Measurements from ENCODE around the gene PXDN.
"Not testable (repeated sequence)": the region's sequence is repeated elsewhere in the genome, so short reads cannot be mapped to it uniquely, and the experiment has no call there.

Gene PXDN

DNA sequence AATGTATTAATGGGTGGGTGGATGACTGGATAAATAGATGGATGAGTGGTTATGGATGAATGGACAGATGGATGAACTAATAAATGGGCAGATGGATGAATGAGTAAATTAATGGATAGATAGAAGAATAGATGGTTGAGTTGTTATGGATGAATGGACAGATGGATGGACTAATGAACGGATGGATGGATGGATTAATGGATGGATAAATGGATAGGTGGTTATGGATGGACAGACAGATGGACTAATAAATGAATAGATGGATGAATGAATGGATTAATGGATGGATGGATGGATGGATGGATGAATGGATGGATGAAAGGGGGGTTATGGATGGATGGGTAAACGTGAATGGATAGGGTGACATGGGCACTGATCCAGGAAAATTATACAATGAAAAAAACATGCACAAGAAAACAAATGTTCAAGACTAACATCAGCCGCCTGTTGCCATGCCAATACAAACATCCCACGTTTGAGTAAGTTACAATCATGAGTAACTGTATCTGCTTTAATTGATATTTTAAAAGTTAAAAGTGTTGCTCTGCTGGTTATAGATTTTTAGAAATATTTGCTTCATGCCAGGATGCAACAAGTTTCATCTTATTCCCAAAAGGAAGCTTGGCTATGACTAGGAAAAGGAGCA, 20.8 kb downstream of the PXDN start:
- no peak for DNase-seq (ENCODE audit: low read depth)

DNA sequence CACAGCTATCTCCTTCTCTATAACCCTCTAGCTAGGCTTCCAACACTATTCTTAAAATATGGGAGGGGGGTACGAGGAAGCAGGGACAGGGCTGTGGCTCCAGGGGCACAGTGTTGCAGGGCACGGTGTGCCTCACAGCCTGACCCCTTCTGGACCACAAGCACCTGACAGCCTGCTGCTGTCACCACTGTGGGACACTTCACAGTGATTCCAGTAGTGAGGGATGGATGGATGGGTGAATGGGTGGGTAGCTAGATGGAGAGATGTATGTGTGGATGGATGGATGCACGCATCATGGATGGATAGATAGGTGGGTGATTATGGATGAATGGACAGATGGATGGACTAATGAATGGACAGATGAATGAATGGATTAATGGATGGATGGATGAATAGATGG, 21.6 kb downstream of the PXDN start:
- DNase-seq (ENCODE audit: low read depth): no peak

DNA sequence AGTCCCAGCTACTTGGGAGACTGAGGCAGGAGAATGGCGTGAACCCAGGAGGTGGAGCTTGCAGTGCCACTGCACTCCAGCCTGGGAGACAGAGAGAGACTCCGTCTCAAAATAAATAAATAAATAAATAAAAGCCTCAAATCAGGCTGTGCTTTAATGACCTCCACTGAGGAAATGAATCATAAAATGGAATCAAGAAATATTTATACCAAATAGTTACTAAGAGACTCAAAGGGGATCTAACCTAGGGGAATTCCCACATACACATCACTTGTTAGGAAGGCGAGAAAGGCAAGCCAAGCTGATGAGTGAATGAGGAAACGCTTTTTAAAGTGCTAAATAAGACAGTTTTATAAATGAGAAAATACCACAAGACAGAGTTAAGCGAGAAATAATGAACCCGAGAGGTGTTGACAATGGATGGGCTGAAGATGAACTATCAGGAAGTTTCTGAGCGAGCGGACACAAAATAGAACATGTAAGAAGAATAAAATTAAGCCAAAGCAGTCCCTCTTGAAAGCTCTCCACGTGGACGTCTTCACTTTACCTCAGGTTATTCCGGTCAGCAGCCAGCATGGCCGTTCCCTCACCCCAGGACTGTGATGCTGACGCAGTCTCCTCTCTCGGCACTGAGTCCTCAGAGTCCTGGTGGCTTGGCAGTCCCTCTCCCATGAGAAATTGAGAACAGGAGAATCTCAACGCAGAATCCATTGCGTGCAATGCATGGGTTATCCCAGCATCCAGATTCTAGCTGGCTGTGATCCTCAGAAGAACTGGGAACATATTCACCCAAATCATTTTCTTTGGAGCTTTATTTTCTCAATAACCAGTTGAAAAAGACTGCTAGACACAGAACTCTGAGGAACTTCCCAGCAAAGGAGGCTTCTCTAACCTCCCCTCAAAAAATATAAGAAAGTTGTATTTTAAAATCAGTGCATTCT, 22.3 kb downstream of the PXDN start:
- no peak for DNase-seq (ENCODE audit: low read depth)

DNA sequence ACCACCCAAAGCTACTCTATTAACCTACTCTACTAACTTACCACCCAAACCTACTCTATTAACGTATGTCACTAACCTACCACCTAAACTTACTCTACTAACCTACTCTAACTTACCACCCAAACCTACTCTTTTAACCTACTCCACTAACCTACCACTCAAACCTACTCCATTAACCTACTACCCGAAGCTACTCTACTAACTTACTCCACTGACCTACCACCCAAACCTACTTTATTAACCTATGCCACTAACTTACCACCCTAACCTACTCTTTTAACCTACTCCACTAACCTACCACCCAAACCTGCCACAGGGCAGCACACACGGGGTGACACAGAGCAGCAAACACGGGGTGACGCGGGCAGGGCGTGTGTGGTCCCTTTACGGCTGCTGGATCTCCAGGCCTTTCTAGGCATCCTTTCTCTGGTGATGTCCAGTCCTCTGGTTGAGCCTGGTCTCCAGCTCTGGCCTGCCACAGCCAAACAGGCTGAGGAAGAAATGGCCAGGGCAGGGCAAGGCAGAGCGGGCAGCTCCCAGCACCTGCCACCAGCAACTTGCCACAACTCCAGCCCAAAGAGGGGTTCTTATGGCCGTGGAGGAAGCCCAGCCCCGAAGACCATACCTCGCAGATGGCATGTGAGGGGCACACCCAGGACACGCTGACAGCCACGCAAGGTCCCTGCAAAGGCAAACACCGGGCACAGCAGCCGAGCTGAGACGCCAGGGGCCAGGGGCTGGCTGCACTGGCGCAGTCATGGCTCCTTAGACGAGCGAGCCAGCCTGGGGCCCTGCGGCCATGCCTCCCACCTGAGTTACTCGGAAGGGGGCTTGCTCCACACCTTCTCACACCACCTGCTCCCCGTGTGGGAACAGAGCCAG, 25.7 kb downstream of the PXDN start:
- no peak for DNase-seq (ENCODE audit: low read depth)

DNA sequence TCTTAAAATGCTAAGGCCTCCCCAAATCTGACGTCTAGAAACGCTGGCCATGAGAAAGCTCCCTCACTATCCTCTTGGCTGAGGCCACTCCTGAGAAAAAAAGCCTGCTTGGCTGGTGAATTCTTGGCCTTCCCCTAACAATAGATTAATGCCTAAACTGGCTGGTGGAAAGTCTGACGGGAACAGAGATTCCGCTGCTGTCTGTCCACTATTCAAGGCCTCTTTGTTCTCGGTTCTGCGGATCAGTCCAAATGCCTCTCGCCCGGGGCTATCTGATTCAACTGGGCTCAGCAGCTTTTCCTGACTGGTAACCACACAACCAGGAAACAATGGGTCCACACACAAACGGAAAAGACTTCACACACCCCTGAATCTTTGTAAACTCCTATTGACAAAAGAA, 27.2 kb downstream of the PXDN start:
- DNase-seq (ENCODE audit: low read depth): no peak

DNA sequence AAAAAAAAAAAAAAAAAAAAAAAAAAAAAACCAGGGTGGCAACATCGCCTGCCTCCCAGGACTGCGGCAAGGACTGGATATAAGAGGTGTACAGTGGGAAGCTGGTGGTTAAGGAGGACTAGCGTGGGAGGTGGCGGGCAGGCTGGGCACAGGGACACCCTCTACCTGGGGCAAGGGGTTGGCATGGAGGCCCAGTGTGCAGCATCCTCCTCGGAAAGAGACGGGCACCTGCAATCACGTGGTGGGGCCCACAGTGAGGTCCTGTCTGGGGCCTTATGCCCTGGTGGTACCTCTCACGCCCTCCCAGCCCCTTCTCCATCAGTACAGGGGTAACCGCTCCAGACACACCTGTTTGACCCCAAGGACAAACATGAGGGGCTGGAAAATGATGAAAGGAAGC, 27.9 kb downstream of the PXDN start:
- no peak for DNase-seq (ENCODE audit: low read depth)

DNA sequence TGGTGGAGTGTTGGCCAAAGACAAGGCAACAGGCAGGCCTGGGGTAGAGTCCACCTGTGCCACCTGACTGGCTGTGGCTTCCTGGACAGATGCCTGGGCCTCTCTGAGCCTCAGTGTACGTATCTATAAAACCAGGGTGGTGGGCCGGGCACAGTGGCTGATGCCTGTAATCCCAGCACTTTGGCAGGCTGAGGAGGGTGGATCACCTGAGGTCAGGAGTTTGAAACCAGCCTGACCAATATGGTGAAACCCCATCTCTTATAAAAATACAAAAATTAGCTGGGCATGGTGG, 28.4 kb downstream of the PXDN start:
- not testable (repeated sequence) for DNase-seq (ENCODE audit: low read depth)

DNA sequence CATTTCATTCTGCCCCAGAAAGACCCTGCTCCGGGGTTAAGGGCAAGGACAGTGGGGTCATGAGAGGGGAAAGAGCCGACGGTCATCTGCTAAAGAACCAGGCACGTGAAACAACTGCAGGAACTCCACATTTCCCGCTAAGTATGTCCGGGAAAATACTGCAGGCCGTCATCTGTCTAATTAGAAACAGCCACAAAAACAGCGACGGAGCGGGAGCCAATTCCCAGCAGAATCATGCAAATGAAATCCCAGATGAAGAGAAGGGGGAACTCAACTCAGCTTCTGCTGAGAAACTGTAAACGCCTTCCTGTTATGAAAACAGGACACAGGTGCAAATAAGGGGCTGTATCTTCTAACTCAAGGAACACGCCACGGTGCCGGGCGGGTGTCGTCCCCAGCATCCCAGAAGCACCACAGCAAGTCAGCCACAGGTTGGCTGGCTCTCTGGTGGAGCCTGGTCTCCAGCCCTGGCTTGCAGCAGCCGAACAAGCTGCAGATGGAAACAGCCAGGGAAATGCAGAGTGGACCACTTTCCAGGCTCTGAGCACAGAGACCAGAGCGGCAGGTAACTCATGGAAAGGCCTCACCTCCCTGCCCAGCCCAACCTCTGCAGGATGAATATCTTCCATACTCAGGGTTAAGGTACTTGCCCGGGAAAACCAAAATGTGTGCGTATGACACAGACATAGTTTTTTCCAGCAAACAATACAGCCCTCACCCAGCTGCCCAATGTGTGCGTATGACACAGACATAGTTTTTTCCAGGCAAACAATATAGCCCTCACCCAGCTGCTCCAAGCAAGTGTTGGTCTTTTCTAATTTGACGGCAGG, 28.9 kb downstream of the PXDN start:
- DNase-seq (ENCODE audit: low read depth): no peak

DNA sequence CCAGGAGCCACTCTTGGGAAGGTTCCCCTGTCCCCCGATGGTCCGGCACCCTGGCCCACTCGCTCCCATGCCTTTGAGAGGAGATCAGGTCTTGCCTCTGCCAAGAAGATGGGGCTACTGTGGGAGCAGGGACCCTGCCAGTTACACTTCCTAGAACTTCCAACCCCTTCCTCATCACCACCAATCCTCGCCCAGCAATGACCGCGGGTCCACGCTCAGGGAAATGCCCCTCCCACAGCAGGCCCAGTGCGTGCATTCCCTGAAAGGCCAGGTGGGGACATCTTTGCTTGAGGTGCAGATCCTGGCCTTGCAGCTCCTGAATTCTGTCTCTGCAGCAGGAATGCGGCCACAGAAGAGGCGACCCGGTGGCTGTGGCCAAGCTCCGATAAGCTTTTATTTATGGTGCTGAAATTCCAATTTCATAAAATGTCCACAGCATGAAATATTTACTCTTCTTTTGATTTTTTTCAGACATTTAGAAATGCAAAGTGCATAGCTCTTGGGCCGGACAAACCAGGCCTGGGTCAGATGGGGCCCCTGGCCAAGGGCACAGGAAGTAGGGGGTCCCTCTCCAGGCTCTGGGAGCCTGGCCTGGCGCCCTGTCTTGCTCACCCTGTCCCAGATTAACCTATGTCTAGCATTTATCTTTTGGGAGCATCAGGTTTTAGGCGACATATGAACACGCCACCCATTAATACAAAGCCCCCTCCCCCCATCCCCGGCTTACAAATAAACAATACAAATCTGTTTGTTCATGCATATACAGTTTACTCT, 29.8 kb downstream of the PXDN start:
- no peak for DNase-seq (ENCODE audit: low read depth)

DNA sequence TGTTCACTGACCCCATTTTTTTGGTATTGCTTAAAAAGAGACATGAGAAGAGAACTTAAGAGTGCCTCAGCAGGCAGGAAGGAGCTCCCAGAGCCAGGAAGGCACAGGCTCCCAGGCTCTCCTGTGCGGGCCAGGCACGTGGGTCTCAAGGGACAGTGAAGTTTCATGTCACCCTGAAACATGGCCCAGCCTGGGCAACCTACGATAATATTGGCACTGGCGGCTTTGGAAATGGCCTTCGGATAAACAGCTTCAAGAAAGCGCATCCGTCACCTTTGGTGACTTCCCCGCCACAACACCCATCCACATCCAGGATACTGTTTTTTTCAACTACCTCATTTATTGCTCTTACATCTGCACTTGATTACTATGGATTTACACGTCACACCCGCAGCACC, 30.5 kb downstream of the PXDN start:
- no peak for DNase-seq (ENCODE audit: low read depth)

DNA sequence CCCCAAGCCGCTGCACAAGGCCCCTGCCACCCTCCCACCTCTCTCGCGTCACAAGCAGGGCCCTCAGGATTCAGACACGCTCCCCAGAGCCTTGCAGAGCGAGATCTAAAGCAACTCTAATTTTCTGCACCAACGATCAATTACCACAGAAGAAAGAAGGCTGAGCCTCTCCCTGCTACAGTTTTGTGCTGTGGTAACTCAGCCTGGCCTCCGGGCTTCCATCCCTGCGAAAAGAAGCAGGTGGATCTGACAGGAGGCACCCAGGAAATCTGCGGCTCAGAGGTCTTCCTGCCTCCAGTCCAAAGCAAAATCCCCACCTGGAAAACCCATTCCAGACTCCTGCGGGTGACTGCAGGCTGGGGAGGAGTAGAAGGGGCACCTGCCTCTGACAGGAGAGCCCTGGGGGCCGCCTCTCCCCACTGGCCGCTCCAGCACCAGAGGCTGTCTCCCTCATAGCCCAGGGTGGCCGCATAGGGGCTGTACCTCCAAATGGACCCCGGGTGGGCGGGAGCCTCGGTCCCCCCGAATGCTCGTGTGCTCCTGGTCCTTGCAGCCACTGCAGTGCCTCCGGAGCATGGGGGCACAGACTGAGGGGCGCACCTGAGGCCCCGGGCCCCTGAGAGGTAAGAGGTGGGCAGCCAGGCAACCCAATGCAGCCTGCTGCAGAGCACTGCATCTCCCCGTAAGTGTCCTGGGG, 31.0 kb downstream of the PXDN start:
- no peak for DNase-seq (ENCODE audit: low read depth)

DNA sequence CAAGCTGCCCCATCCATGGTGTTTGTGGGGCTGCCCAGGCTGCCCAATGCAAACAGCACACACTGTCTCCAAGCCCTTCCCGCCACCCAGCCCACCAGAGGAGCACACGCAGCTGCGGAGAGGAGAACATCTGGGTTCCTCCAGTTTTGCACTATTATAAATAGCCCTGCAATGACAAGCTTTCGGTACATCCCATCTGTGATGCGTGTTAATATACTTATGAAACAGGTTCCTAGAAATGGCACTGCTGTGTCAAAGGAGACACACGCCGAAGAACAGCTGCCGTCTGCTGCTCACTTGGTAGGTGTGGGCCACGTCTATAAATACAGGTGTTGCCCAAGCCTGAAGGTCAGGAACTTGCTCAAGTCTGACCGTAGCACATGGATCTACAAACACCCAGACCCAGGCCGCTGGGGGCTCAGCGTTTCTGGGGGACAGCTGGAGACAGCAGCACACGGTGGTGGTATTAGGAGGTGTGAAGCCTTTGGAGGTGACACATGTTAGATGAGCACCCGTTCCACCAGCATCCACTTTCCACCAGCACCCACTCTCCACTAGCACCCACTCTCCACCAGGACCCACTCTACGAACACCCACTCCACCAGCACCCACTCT, 34.3 kb downstream of the PXDN start:
- no peak for DNase-seq (ENCODE audit: low read depth)

DNA sequence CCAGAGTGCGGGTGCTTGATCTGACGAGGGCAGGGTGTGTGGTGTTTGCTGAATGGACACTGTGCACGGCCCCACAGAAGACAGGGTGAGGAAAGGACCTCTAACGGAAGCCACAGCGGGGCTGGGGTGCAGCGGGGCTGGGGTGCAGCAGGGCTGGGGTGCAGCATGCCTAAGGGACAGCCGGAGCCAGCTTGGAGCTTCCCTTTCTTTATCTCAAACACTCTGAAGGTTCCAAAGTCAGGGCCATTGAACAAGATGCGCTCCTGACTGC, 35.0 kb downstream of the PXDN start:
- no peak for DNase-seq (ENCODE audit: low read depth)

DNA sequence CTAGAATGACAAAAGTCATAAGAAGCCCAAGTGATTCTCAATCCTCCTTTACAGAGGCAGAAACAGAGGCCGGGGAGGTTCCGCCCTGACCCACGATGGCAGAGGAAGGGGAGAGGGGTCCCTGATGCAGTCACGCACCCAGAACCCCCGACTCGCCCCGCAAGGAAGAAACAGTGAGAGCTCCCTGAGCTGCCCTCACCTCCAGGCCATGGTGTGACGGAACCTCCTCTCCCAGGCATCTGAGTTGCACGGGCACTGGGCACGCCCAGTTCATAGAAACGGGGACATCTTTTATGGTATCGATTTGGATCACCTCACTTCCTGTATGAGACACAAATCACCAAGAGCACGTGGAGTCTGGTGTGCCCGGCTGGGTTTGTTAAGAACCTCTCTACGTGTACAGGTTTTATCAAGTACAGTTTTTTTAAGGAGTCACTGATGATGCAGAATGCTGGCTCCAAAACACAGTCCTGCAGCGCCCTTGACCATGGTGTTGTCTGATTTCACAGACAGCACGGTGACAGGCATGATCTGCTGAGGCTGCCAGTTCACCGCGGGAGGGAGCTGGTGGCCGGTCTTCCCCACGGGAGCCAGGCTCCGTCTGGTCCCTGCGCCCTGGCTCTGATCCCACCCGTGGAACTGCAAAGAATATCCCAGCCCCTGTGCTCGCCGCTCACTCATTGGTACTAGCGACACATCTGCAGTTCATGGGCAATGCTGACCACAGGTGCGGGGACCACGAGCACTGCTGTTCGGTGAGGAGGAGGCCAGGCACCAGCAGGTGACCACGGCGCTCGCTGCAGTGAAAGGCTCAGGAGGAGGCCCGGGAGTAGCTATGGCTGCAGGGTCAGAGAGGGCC, 35.6 kb downstream of the PXDN start:
- DNase-seq (ENCODE audit: low read depth): no peak

DNA sequence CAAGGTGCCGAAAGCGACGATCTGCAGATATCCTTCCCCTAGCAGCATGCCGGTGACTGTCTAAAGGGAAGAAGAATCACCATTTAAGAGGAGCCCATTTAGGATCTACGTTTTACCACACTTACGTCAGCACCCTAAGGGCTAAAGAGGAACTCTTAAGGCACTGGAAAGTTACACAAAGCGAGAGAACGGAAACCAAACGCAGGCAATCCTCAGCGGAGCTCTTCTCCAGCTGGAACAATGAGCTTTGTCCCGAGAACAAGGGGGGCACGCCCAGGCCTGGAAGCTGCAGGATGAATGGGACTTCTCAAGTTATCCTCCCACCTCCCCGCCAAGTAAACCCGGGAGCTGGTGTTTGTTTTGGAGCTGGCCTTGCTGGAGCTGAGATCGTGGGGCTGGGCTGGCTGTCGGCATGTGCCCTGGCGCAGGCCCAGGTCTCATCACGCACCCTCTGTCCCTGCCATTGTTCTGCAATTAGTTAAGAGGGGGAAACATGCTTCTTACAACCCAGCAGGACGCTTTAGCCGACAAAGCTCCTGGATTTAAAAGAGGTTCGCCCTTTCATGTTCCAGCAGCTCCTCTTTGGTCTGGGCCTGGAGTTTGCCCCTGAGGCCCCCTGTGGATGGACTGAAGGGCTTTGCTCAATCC, 36.4 kb downstream of the PXDN start:
- no peak for DNase-seq (ENCODE audit: low read depth)

DNA sequence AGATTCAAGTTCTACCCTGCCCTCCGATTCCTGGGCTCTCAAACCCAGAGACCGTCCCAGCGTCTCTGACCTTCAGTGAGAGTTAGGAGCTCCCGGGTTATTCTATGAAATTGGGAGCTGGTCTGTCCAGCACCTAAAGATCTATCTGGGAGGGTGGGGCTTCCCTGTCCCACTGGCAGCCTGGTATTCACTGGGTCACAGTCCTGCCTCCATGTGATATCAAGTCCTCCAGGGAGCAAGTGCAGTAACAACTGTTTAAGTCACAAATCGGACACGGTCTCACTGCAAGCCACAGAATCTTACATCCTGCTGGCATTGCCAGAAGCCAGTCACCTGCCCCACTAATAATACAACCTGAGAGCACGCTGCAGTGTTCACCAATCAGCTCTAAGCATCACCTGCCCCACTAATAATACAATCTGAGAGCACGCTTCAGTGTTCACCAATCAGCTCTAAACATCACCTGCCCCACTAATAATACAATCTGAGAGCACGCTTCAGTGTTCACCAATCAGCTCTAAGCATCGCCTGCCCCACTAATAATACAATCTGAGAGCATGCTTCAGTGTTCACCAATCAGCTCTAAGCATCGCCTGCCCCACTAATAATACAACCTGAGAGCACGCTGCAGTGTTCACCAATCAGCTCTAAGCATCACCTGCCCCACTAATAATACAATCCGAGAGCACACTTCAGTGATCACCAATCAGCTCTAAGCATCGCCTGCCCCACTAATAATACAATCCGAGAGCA, 38.0 kb downstream of the PXDN start:
- DNase-seq (ENCODE audit: low read depth): not testable (repeated sequence)

DNA sequence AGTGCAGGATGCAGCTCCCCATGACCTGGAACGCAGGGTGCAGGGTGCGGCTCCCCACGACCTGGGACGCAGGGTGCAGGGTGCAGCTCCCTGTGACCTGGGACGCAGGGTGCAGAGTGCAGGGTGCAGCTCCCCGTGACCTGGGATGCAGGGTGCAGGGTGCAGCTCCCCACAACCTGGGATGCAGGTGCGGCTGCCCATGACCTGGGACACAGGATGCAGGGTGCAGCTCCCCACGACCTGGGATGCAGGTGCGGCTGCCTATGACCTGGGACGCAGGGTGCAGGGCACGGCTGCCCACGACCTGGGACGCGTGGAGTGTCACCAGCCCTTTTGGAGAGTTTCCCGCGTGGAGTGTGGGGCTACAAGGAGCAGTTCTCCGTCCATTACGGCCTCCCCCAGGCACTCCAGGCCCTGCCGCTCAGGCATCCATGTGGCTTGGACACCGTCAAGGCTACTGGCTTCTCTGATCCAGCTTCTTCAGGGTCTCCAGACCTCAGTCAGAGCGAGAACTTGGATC, 38.7 kb downstream of the PXDN start:
- DNase-seq (ENCODE audit: low read depth): no peak

Data from activated T-cell treated with anti-CD3 and anti-CD28 coated beads for 48 hours (primary cell).